Psoas muscle (tissue), 8 donors: ENCODE results near the gene JPH3. TPM values are rescaled to one million over a fixed set of nuclear protein-coding genes. Genes with fewer than 3 reads are reported as not detected.

Experiments
- ATAC-seq, 4 donors: fragments of 200-7000 bp; cut with Tn5 transposase; one replicate each; pipeline ENCODE4 v1.9.1; 2020; ENCODE audit warnings: moderate library complexity in 3 of 4, mild to moderate bottlenecking in 2 of 4
- DNase-seq, 2 donors: peaks; one replicate each; pipeline ENCODE4 v3.0.0-alpha.2; 2020
- H3K27ac ChIP-seq: fragments of 200-600 bp; one replicate; pipeline ENCODE4 v1.8.0; 2022
- H3K27me3 ChIP-seq, 3 donors: fragments of 200-600 bp in 1 of 3; one replicate each; pipeline versions ENCODE4 v1.6.1 to v1.8.0; 2013 to 2022; ENCODE audit warnings: low read length in 2 of 3, mild to moderate bottlenecking in 2 of 3, moderate library complexity in 1 of 3; ENCODE audit not compliant: insufficient read depth in 3 of 3
- H3K36me3 ChIP-seq, 2 donors: fragments of 200-600 bp in 1 of 2; one replicate each; pipeline versions ENCODE4 v1.6.1 to v1.8.0; 2013 to 2022; ENCODE audit warnings: low read depth in 1 of 2, mild to moderate bottlenecking in 1 of 2, moderate library complexity in 1 of 2; ENCODE audit not compliant: insufficient read depth in 1 of 2
- H3K4me1 ChIP-seq: fragments of 200-600 bp; one replicate; pipeline ENCODE4 v1.8.0; 2022
- H3K4me3 ChIP-seq: fragments of 200-600 bp; one replicate; pipeline ENCODE4 v1.8.0; 2022; ENCODE audit warnings: mild to moderate bottlenecking
- H3K9me3 ChIP-seq: fragments of 200-600 bp; one replicate; pipeline ENCODE4 v1.8.0; 2022
- WGBS, 3 donors: extraction: QIAGEN DNeasy Blood & Tissue Kit; methylation state at CpG; one replicate each; pipeline versions ENCODE4 v1.1.6 to v1.1.7; 2013; 5-methylcytosine and 5-hydroxymethylcytosine counted together
- intact Hi-C, 2 donors: fragments of 100-400 bp; cut with DNase I; formaldehyde crosslinking; loops; one replicate each; pipeline versions ENCODE4 v1.11.0 to v1.14.2; 2022
- polyA plus RNA-seq, 3 donors: library from polyadenylated mRNA; stranded (reverse); fragments of 200-250 nt; gene quantifications; one replicate each; pipeline ENCODE4 v1.2.3, GENCODE V29; 2013
- total RNA-seq, 4 donors: library from RNA; stranded (reverse); fragmentation: NEBNext Ultra II Directional in 2 of 4; extraction: Animal tissue kit (Norgen Biotek cat#: 25700) in 2 of 4; gene quantifications; one replicate each; pipeline versions ENCODE4 v1.2.1 to v1.2.4, GENCODE V29; 2021 to 2023
- TF ChIP-seq, protein P1 (sequence below): fragments of 200-600 bp; IDR thresholded peaks from one replicate; pipeline ENCODE4 v1.8.0; 2022; ENCODE audit warnings: antibody characterized with exemption
- donor health status: healthy with polysubstance abuse.
- donor health status: DM: no; HTN: no; CAD: no; lungs with moderate emphysema.
- donor health status: Bipolar disorder and iron deficiency.
- donor health status: healthy.
- donor health status: DM: yes; HTN: yes; CAD: no.
- donor health status: DM: no; HTN: no; CAD: no.
- donor health status: DM: no; HTN: no; CAD: no.
- donor health status: DM: yes; HTN: yes; CAD: no.

Gene JPH3
- total and polyA plus RNA-seq, 7 donors = 0.03 to 0.13 (median 0.04) TPM; not detected in 2

DNA sequence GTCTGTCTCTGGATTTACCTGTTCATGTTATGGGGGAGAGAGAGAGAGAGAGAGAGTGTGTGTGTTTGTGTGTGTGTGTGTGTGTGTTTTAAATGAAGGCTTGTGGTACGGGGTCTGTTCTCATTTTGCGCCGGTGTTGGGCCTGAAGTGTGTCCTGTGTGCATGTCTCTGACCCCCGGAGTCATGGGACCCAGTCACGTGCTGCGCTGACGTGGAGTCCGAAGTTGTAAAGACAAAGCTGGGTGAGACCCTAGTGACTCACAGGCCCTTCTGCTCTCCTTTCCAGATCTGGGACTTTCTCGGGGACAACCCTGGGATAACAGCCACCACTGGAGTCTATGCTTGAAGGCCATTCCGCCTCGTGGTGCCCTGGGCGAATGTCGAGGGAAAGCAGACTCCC lies 35.0 kb downstream of the JPH3 start:
- peaks cover 0 to 48% (median 5%) of the 10 kb centered on the region in 3 donors for H3K27me3 ChIP-seq
- no peak for DNase-seq
- TF ChIP-seq, protein P1, sequence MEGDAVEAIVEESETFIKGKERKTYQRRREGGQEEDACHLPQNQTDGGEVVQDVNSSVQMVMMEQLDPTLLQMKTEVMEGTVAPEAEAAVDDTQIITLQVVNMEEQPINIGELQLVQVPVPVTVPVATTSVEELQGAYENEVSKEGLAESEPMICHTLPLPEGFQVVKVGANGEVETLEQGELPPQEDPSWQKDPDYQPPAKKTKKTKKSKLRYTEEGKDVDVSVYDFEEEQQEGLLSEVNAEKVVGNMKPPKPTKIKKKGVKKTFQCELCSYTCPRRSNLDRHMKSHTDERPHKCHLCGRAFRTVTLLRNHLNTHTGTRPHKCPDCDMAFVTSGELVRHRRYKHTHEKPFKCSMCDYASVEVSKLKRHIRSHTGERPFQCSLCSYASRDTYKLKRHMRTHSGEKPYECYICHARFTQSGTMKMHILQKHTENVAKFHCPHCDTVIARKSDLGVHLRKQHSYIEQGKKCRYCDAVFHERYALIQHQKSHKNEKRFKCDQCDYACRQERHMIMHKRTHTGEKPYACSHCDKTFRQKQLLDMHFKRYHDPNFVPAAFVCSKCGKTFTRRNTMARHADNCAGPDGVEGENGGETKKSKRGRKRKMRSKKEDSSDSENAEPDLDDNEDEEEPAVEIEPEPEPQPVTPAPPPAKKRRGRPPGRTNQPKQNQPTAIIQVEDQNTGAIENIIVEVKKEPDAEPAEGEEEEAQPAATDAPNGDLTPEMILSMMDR = no peak
- H3K4me1 ChIP-seq = peaks cover 11% of the 10 kb centered on the region
- ATAC-seq = no peak
- no peaks in the 10 kb centered on the region for H3K36me3 ChIP-seq
- no peak overlapping the region for H3K27ac ChIP-seq
- no peaks in the 10 kb centered on the region for H3K9me3 ChIP-seq
- no peak overlapping the region for H3K4me3 ChIP-seq
- 91 to 92% (median 91%) methylated on average over 13 of the region's 13 CpGs for WGBS, 3 donors
- intact Hi-C loops = loop anchor here (2.0 to 5.0 kb wide), 5 partner anchors 49 to 320 kb away; partner anchors contain the start of gene C16orf95 (in 1 of the 2)

DNA sequence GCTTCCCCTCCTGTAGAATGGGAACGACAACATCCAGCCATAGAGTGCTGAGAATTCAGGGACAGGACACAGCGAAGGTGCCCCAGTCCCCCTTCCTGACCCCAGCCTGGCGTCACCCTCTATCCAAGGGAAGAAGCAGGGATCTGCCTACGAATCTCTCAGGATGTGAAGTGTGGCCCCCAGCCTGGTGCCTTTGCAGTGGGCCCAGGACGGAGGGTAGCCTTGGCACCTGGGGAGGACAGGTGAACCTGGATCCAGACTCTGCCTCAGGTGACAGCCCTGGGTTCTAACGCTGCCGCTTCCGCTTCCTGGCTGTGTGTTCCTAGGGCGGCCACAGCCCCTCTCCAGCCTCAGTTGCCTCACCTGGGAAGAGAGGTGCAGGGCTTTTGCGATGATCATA lies 36.4 kb downstream of the JPH3 start:
- peaks cover 0 to 43% (median 2%) of the 10 kb centered on the region in 3 donors for H3K27me3 ChIP-seq
- no peaks in the 10 kb centered on the region for H3K9me3 ChIP-seq
- WGBS, 3 donors = 71 to 89% (median 88%) methylated on average over 9 to 10 of the region's 10 CpGs
- no peak overlapping the region for H3K27ac ChIP-seq
- intact Hi-C loops = loop anchor here (5.0 kb wide), 3 partner anchors 91 to 321 kb away; partner anchors contain the start of gene C16orf95 (in 1 of the 2)
- TF ChIP-seq, protein P1 = no peak
- ATAC-seq = no peak
- no peaks in the 10 kb centered on the region for H3K36me3 ChIP-seq
- H3K4me3 ChIP-seq = no peak overlapping the region
- DNase-seq = no peak
- H3K4me1 ChIP-seq = peaks cover 11% of the 10 kb centered on the region

DNA sequence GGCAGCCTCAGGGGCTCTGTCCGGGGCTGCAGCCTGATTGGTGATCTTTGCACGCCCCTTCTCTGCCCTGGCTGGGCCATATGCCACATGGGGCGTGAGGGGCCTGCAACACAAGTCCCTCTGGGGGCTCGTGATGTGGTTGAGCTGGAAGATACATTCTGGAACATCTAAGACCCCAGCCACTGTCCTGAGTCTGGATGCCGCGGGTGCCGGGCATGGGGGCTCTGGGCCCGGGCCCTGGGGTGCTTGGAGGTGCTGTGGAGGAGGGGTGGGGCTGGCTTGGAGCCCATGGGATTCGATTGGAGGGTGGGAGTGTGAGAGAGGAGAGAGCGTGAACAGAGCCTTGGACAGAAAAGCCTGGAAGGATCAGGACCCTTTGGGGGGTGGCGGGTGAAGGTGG lies 39.4 kb downstream of the JPH3 start:
- no peak overlapping the region for H3K4me3 ChIP-seq
- WGBS, 3 donors = 59 to 69% (median 65%) methylated on average over 11 of the region's 11 CpGs
- no peak for DNase-seq
- no peaks in the 10 kb centered on the region for H3K9me3 ChIP-seq
- H3K36me3 ChIP-seq = no peaks in the 10 kb centered on the region
- no peaks in the 10 kb centered on the region for H3K4me1 ChIP-seq
- TF ChIP-seq, protein P1 = no peak
- no peak for ATAC-seq
- H3K27ac ChIP-seq = no peak overlapping the region
- intact Hi-C loops = no loop called here
- H3K27me3 ChIP-seq = peaks cover 0 to 33% (median 2%) of the 10 kb centered on the region in 3 donors

DNA sequence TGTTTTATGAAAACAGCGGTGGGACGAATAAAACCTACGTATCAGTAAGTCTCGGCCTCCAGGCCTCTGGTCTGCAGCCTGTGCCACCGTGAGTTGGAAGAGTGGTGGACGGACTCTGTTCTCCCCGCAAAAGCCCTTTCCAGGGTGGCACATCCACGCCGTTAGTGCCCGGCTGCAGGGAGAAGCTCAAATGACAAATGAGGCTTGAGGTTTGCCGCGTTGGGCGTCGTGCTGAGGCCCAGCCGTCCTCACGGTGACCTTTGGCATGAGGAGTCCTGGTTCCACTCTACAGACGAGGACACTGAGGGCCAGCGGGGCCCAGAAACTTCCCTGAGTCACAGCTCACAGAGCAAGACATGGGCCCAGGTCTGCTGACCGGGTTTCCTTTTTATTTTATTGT lies 40.2 kb downstream of the JPH3 start:
- Histone ChIP-seq H3K4me1 (no peaks in the 10 kb centered on the region), H3K36me3 (no peaks in the 10 kb centered on the region), H3K4me3 (no peak overlapping the region), H3K9me3 (no peaks in the 10 kb centered on the region), H3K27me3 (peaks cover 0 to 40% (median 5%) of the 10 kb centered on the region in 3 donors), H3K27ac (no peak overlapping the region)
- no peak for ATAC-seq
- WGBS, 3 donors = 73 to 80% (median 74%) methylated on average over 19 of the region's 19 CpGs
- intact Hi-C loops = no loop called here
- TF ChIP-seq, protein P1 = no peak
- no peak for DNase-seq

DNA sequence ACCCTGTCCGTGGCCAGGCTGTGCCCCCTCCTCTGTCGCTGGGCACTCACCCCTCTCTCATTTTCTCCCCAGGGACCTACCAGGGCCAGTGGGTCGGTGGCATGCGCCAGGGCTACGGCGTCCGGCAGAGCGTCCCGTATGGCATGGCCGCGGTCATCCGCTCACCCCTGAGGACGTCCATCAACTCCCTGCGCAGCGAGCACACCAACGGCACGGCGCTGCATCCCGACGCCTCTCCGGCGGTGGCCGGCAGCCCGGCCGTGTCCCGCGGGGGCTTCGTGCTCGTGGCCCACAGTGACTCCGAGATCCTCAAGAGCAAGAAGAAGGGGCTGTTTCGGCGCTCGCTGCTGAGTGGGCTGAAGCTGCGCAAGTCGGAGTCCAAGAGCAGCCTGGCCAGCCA lies 41.9 kb downstream of the JPH3 start:
- Histone ChIP-seq H3K36me3 (no peaks in the 10 kb centered on the region), H3K9me3 (no peaks in the 10 kb centered on the region), H3K27me3 (peaks cover 0 to 50% (median 5%) of the 10 kb centered on the region in 3 donors), H3K4me3 (no peak overlapping the region), H3K27ac (no peak overlapping the region), H3K4me1 (no peaks in the 10 kb centered on the region)
- TF ChIP-seq, protein P1 = no peak
- no peak for ATAC-seq
- 92 to 95% (median 94%) methylated on average over 34 to 35 of the region's 35 CpGs for WGBS, 3 donors
- DNase-seq = no peak
- intact Hi-C loops = no loop called here
